Measurements from ENCODE around the gene ISG15.
"Not testable (repeated sequence)": the region's sequence is repeated elsewhere in the genome, so short reads cannot be mapped to it uniquely, and the experiment has no call there.

Gene ISG15

GRCh38 chr1:1026599-1027413, 13.5 kb downstream of the ISG15 start:
- DNase-seq (ENCODE audit: low read depth, low spot score): no peak

GRCh38 chr1:1027791-1028190, 14.5 kb downstream of the ISG15 start:
- DNase-seq (ENCODE audit: low read depth, low spot score): no peak

- not testable (repeated sequence) for DNase-seq (ENCODE audit: low read depth, low spot score)
Measured at GRCh38 chr1:1030867-1031658, 17.8 kb downstream of the ISG15 start.

- no peak for DNase-seq (ENCODE audit: low read depth, low spot score)
Measured at GRCh38 chr1:1031659-1032235, 18.4 kb downstream of the ISG15 start.

GRCh38 chr1:1032424-1032823, 19.1 kb downstream of the ISG15 start:
- no peak for DNase-seq (ENCODE audit: low read depth, low spot score)

- peak; percentile 95 for DNase-seq (ENCODE audit: low read depth, low spot score)
Measured at GRCh38 chr1:1033009-1033587, 19.8 kb downstream of the ISG15 start.

- peak; percentile 41 for DNase-seq (ENCODE audit: low read depth, low spot score)
Measured at GRCh38 chr1:1033731-1034438, 20.6 kb downstream of the ISG15 start.

- DNase-seq (ENCODE audit: low read depth, low spot score): no peak
Measured at GRCh38 chr1:1034439-1034781, 21.1 kb downstream of the ISG15 start.

GRCh38 chr1:1035291-1035943, 22.1 kb downstream of the ISG15 start:
- DNase-seq (ENCODE audit: low read depth, low spot score): no peak

GRCh38 chr1:1037366-1038327, 24.4 kb downstream of the ISG15 start:
- DNase-seq (ENCODE audit: low read depth, low spot score): no peak

- no peak for DNase-seq (ENCODE audit: low read depth, low spot score)
Measured at GRCh38 chr1:1038694-1039093, 25.4 kb downstream of the ISG15 start.

GRCh38 chr1:1039145-1039910, 26.0 kb downstream of the ISG15 start:
- no peak for DNase-seq (ENCODE audit: low read depth, low spot score)

- peak; percentile 93 for DNase-seq (ENCODE audit: low read depth, low spot score)
Measured at GRCh38 chr1:1040004-1040991, 27.0 kb downstream of the ISG15 start.

GRCh38 chr1:1041092-1041523, 27.8 kb downstream of the ISG15 start:
- no peak for DNase-seq (ENCODE audit: low read depth, low spot score)

- DNase-seq (ENCODE audit: low read depth, low spot score): no peak
Measured at GRCh38 chr1:1041873-1042272, 28.6 kb downstream of the ISG15 start.

GRCh38 chr1:1042835-1043234, 29.5 kb downstream of the ISG15 start:
- DNase-seq (ENCODE audit: low read depth, low spot score): no peak

GRCh38 chr1:1043411-1043810, 30.1 kb downstream of the ISG15 start:
- no peak for DNase-seq (ENCODE audit: low read depth, low spot score)

GRCh38 chr1:1043921-1044320, 30.6 kb downstream of the ISG15 start:
- no peak for DNase-seq (ENCODE audit: low read depth, low spot score)

Data from astrocyte of the hippocampus (primary cell).